Endothelial cell of umbilical vein (primary cell): Measurements from ENCODE around the gene TMEM229B.

Experiments
- CTCF ChIP-seq, 2 donors: IDR thresholded peaks; 1 replicate in 1 of 2; 2 replicates in 1 of 2; pipeline ENCODE4 v1.5.1; 2011; ENCODE audit warnings: low read length in 2 of 2, mild to moderate bottlenecking in 2 of 2, moderate library complexity in 2 of 2, control low read depth in 1 of 2, inconsistent platforms in 1 of 2, low read depth in 1 of 2; ENCODE audit not compliant: insufficient read depth in 1 of 2; ENCODE audit errors: extremely low read depth in 1 of 2
- MYC ChIP-seq: IDR thresholded peaks from one replicate; pipeline ENCODE4 v1.6.1; 2011; ENCODE audit warnings: mild to moderate bottlenecking, low read depth, low read length
- POLR2A ChIP-seq: IDR thresholded peaks from 2 replicates; pipeline ENCODE4 v1.6.1; 2012; ENCODE audit warnings: low read depth, mild to moderate bottlenecking, control low read depth, low read length

DNA sequence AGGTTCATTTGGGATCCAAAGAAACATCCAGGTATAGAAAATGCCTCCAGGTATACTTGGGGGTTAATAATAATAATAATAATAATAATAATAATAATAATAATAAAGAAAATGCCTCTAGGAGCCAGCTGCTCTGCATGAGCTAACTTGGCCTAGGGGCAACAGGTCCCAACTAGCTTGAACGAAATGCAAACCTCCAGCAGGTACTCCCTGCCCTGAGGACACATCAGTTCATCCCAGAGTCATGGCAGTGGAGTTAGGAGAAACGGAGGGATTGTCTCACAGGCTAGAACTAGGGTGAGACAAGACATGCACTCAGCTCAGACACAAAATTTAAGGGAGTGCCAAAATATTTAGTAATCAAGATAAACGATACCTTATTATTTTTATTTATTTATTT, 12.5 kb upstream of the TMEM229B start:
- TF ChIP-seq MYC (no peak), CTCF (IDR thresholded peaks at IDR 0.05; ENCODE audit: extremely low read depth in 1 of 2, insufficient read depth in 1 of 2, low read depth in 1 of 2, low read length in 2 of 2) (no peak), POLR2A (no peak)
